ENCODE measurements around the gene FMNL2.
A peak's percentile ranks its signal among the peaks of the same experiment; 100 is the strongest.

The FMNL2 gene

DNA sequence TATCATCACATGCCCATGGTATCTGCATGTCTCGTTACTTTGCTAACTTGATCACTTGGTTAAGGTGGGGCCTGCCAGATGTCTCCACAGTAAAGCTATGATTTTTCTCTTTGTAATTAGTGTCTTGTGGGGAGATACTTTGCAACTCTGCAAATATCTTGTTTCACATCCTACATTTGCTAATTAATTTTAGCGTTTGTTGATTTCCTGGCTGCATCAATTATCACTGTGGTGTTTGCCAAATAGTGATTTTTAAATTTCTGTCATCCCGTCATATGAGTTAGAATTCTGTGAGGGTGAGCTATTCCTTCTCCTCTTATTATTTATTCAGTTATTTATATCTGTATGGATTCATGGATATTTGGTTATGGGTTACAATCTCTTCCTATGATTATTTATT is 161.4 kb downstream of the FMNL2 start:
- DNase-seq (ENCODE audit: low read depth, low spot score), result no peak
- no peak overlapping the region for H3K4me3 ChIP-seq
- no peaks in the 10 kb centered on the region for H3K36me3 ChIP-seq (ENCODE audit: insufficient read depth, low read length)
- no peak overlapping the region for H3K27ac ChIP-seq
- TF ChIP-seq FOXP2 (optimal IDR thresholded peaks at IDR 0.05; ENCODE audit: control extremely low read depth, extremely low read length, insufficient read depth) (no peak), POLR2AphosphoS5 (IDR thresholded peaks at IDR 0.05; ENCODE audit: borderline replicate concordance, low read depth, low read length) (no peak), EZH2 (IDR thresholded peaks at IDR 0.05) (no peak)
- no peaks in the 10 kb centered on the region for H3K9me3 ChIP-seq (ENCODE audit: low read depth, low read length)
- no peak overlapping the region for H3K9ac ChIP-seq (ENCODE audit: insufficient read length)

DNA sequence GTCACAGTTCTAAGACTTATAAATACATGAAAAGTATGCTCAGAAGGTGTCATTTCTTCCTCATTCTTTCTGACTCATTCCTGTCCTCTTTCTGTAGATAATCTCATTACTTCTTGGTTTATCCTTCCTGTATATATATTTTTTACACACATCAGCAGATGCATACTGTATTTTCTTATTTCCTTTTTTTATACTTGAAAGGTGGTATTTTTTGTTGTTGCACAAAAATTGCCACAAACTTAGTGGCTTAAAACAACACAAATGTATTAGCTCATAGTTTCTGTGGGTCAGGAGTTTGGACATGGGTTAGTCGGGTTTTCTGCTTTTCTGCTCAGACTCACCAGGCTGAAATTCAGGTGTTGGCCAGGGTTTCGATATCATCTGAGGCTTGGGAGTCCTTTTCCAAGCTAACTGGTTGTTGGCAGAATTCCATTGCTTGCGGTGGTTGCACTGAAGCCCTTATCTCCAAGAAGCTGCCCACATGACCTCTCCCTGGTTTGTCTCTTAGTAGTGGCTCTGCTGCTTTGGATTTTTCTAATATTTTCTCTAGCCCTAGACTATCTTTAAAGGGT is 162.6 kb downstream of the FMNL2 start:
- Histone ChIP-seq H3K27ac (no peak overlapping the region), H3K36me3 (ENCODE audit: insufficient read depth, low read length) (no peaks in the 10 kb centered on the region), H3K9me3 (ENCODE audit: low read depth, low read length) (no peaks in the 10 kb centered on the region), H3K4me3 (no peak overlapping the region), H3K9ac (ENCODE audit: insufficient read length) (no peak overlapping the region)
- TF ChIP-seq EZH2 (IDR thresholded peaks at IDR 0.05) (no peak), FOXP2 (optimal IDR thresholded peaks at IDR 0.05; ENCODE audit: control extremely low read depth, extremely low read length, insufficient read depth) (no peak), POLR2AphosphoS5 (IDR thresholded peaks at IDR 0.05; ENCODE audit: borderline replicate concordance, low read depth, low read length) (no peak)
- DNase-seq (ENCODE audit: low read depth, low spot score), result no peak

DNA sequence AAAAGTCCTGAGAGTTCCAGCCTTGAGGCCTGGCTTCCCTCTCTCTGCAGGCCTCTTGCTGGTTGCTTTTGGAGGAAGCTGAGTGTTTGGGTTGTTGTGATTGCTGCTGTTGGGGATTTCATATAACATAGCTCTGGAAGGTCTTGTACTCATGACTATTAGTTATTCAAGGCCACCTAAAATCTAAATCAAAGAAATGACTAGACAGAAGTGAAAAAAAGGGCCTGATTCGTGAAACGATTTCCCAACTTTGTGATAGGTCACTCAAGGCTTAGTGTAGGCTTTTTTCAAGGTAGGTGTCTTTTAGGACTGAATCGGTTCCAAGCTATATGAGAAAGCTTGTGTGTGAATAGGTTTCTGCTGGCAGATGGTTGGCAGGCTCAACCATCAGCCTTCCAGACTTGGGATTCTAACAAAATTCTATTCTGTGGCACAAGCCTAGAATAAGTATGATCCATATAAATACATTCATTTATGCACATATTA is 164.4 kb downstream of the FMNL2 start:
- TF ChIP-seq POLR2AphosphoS5 (IDR thresholded peaks at IDR 0.05; ENCODE audit: borderline replicate concordance, low read depth, low read length), result no peak
- no peak for TF ChIP-seq EZH2 (IDR thresholded peaks at IDR 0.05)
- no peak for TF ChIP-seq FOXP2 (optimal IDR thresholded peaks at IDR 0.05; ENCODE audit: control extremely low read depth, extremely low read length, insufficient read depth)
- H3K4me3 ChIP-seq, result peak overlapping the region; percentile 48
- H3K9me3 ChIP-seq (ENCODE audit: low read depth, low read length), result no peaks in the 10 kb centered on the region
- H3K36me3 ChIP-seq (ENCODE audit: insufficient read depth, low read length), result no peaks in the 10 kb centered on the region
- H3K27ac ChIP-seq, result peak overlapping the region; percentile 66
- no peak for DNase-seq (ENCODE audit: low read depth, low spot score)
- no peak overlapping the region for H3K9ac ChIP-seq (ENCODE audit: insufficient read length)

GRCh38 chr2:152499896-152500735 is 165.1 kb downstream of the FMNL2 start:
- H3K9ac ChIP-seq (ENCODE audit: insufficient read length), result no peak overlapping the region
- no peaks in the 10 kb centered on the region for H3K36me3 ChIP-seq (ENCODE audit: insufficient read depth, low read length)
- no peaks in the 10 kb centered on the region for H3K9me3 ChIP-seq (ENCODE audit: low read depth, low read length)
- peak overlapping the region; percentile 66 for H3K27ac ChIP-seq
- H3K4me3 ChIP-seq, result peak overlapping the region; percentile 48
- TF ChIP-seq FOXP2 (optimal IDR thresholded peaks at IDR 0.05; ENCODE audit: control extremely low read depth, extremely low read length, insufficient read depth), result no peak
- no peak for TF ChIP-seq POLR2AphosphoS5 (IDR thresholded peaks at IDR 0.05; ENCODE audit: borderline replicate concordance, low read depth, low read length)
- no peak for TF ChIP-seq EZH2 (IDR thresholded peaks at IDR 0.05)
- DNase-seq (ENCODE audit: low read depth, low spot score), result no peak

DNA sequence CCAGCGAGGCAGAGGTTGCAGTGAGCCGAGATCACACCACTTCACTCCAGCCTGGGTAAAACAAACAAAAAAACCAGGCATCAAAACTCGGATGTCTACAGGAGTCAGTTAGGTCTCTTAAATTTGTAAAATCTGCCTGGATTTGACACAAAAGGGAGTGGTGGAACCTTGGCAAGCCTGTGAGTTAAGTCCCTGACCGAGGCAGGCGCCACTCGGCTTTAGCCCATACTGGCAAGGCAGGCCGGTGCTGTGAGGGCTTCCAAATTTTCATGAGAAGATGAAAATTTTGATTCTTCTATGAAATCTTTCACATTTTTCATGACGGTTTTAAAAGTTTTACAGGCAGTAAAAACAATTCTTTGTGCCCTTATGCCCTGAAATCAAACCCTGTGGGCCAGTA is 165.8 kb downstream of the FMNL2 start:
- H3K36me3 ChIP-seq (ENCODE audit: insufficient read depth, low read length), result no peaks in the 10 kb centered on the region

GRCh38 chr2:152501666-152502065 is 166.7 kb downstream of the FMNL2 start:
- H3K9me3 ChIP-seq (ENCODE audit: low read depth, low read length), result no peaks in the 10 kb centered on the region
- H3K4me3 ChIP-seq, result no peak overlapping the region
- H3K27ac ChIP-seq, result no peak overlapping the region
- TF ChIP-seq FOXP2 (optimal IDR thresholded peaks at IDR 0.05; ENCODE audit: control extremely low read depth, extremely low read length, insufficient read depth) (no peak), EZH2 (IDR thresholded peaks at IDR 0.05) (no peak), POLR2AphosphoS5 (IDR thresholded peaks at IDR 0.05; ENCODE audit: borderline replicate concordance, low read depth, low read length) (no peak)
- DNase-seq (ENCODE audit: low read depth, low spot score), result no peak
- no peaks in the 10 kb centered on the region for H3K36me3 ChIP-seq (ENCODE audit: insufficient read depth, low read length)
- H3K9ac ChIP-seq (ENCODE audit: insufficient read length), result no peak overlapping the region

More for the DNA sequence above, 165.8 kb downstream of the FMNL2 start:
- no peak overlapping the region for H3K4me3 ChIP-seq
- DNase-seq (ENCODE audit: low read depth, low spot score), result no peak
- TF ChIP-seq POLR2AphosphoS5 (IDR thresholded peaks at IDR 0.05; ENCODE audit: borderline replicate concordance, low read depth, low read length) (no peak), EZH2 (IDR thresholded peaks at IDR 0.05) (no peak), FOXP2 (optimal IDR thresholded peaks at IDR 0.05; ENCODE audit: control extremely low read depth, extremely low read length, insufficient read depth) (no peak)
- H3K9ac ChIP-seq (ENCODE audit: insufficient read length), result no peak overlapping the region
- H3K9me3 ChIP-seq (ENCODE audit: low read depth, low read length), result no peaks in the 10 kb centered on the region
- H3K27ac ChIP-seq, result no peak overlapping the region

DNA sequence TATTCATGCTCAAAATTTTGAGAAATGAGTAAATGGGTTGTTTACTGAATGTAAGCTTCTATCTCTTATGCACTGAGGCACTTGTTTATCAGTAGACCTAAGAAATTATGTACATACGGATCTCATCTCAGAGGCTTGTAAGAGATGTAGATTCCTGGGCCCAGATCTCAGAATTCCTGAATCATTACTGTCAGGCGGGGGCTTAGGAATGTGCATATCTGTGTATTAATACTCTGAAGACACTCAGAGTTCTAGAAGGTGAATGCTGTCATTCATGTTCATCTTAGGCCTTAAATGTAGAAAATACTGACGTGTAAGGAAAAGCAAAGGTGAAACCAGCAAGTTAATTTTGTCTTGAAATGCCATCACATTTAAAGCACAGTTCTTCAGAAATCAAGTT is 169.6 kb downstream of the FMNL2 start:
- H3K9ac ChIP-seq (ENCODE audit: insufficient read length), result no peak overlapping the region
- TF ChIP-seq EZH2 (IDR thresholded peaks at IDR 0.05), result no peak
- TF ChIP-seq POLR2AphosphoS5 (IDR thresholded peaks at IDR 0.05; ENCODE audit: borderline replicate concordance, low read depth, low read length), result no peak
- no peak for TF ChIP-seq FOXP2 (optimal IDR thresholded peaks at IDR 0.05; ENCODE audit: control extremely low read depth, extremely low read length, insufficient read depth)
- H3K4me3 ChIP-seq, result no peak overlapping the region
- no peak overlapping the region for H3K27ac ChIP-seq
- DNase-seq (ENCODE audit: low read depth, low spot score), result no peak
- H3K36me3 ChIP-seq (ENCODE audit: insufficient read depth, low read length), result no peaks in the 10 kb centered on the region
- no peaks in the 10 kb centered on the region for H3K9me3 ChIP-seq (ENCODE audit: low read depth, low read length)

DNA sequence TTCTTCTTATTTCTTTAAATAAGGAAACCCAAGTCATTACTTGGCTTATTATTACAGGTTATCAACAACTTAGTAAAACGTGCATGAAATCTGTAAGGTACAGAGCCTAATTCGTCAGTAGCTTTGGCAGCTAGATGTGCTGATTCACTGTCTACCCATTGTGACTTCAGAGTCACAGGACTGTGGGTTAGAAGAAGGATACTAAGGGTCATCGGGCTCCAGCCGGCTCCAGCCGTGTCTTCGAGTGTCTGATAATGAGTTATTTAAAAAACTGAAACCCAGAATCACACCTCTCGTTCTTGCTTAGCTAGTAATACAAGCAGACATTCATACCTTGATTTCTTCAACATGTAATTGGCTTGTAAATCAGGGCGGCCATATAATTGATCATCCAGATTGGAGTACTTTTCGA is 170.5 kb downstream of the FMNL2 start:
- no peak overlapping the region for H3K4me3 ChIP-seq
- H3K36me3 ChIP-seq (ENCODE audit: insufficient read depth, low read length), result no peaks in the 10 kb centered on the region
- DNase-seq (ENCODE audit: low read depth, low spot score), result no peak
- no peak overlapping the region for H3K27ac ChIP-seq
- TF ChIP-seq EZH2 (IDR thresholded peaks at IDR 0.05) (no peak), POLR2AphosphoS5 (IDR thresholded peaks at IDR 0.05; ENCODE audit: borderline replicate concordance, low read depth, low read length) (no peak), FOXP2 (optimal IDR thresholded peaks at IDR 0.05; ENCODE audit: control extremely low read depth, extremely low read length, insufficient read depth) (no peak)
- no peaks in the 10 kb centered on the region for H3K9me3 ChIP-seq (ENCODE audit: low read depth, low read length)
- no peak overlapping the region for H3K9ac ChIP-seq (ENCODE audit: insufficient read length)
